GM21825 (cell line): ENCODE results near the gene SRP9.
A peak's percentile ranks its signal among the peaks of the same experiment; 100 is the strongest.
"Not testable (repeated sequence)": the region's sequence is repeated elsewhere in the genome, so short reads cannot be mapped to it uniquely, and the experiment has no call there.

Experiments used
- ATAC-seq: cut with Tn5 transposase; IDR thresholded peaks from one replicate; pipeline ENCODE4 v1.9.1; 2021; ENCODE audit warnings: mild to moderate bottlenecking, moderate library complexity; ENCODE audit not compliant: unreplicated experiment

SRP9 gene

DNA sequence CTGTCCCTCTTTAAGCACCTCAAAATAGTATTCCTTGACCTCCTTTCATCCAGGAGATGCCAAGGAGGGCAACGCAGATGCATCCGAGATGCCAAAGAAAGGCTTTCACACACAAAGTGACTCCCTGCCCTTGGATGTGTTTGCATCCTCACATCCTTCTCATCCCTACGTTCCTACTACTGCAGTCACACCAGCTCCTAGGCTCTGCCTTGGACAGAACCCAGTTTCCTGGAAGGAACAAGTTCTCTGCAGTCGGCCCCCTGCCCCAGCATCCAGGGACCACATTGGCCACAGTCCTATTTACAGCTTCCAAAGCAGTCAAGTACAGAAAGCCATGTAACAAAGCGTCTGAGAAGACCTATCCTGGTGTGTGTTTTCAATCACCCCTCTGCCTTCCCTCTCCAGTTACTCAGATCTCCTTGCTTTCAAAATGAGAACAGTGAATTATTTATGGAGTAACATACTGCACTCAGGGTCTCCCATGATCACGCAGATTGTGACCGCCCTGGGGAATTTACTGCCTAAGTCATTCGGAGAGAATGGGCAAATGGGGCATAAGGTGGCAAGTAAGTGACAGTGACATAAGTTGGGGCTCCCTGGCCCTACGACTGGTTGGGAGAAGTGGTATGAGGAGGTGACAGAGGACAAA is 21.8 kb upstream of the SRP9 start:
- ATAC-seq = no peak

GRCh38 chr1:225757927-225758656 is 19.5 kb upstream of the SRP9 start:
- no peak for ATAC-seq

- not testable (repeated sequence) for ATAC-seq
Measured at GRCh38 chr1:225759972-225760371, 17.7 kb upstream of the SRP9 start.

- ATAC-seq = no peak
Measured at GRCh38 chr1:225760531-225760930, 17.1 kb upstream of the SRP9 start.

DNA sequence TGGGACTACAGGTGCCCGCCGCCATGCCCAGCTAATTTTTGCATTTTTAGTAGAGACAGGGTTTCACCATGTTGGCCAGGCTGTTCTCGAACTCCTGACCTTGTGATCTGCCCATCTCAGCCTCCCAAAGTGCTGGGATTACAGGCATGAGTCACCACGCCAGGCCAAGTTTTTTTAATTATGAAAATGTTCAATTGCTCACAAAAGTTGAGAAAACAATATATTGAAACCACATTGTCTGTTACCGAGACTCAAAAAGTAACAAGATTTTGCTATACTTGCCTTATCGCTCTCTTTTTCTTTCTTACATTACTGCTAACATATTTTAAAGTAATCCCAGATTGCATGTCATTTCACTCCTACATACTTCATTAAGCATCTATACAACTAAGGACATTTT is 16.2 kb upstream of the SRP9 start:
- not testable (repeated sequence) for ATAC-seq

DNA sequence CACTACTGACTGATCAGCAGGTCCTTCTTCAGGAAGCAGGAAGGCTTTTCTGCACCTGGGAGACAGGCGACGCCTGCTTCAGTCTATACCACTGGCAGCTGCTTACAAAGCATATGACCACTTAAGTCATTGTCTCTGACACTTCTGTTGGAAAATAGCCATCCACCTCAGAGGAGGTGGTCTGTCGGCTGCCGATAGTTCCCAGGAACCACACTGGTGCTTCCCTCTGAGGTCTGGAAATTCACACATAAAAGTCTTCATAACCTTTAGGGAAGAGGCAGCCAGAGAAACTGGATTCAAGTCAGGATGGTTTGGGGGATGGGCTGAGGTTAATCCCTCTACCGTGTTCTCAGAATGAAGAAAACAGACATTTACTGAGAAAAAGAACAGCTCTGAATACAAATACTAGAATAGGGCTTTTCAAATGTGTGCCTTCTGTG is 15.6 kb upstream of the SRP9 start:
- ATAC-seq = no peak

DNA sequence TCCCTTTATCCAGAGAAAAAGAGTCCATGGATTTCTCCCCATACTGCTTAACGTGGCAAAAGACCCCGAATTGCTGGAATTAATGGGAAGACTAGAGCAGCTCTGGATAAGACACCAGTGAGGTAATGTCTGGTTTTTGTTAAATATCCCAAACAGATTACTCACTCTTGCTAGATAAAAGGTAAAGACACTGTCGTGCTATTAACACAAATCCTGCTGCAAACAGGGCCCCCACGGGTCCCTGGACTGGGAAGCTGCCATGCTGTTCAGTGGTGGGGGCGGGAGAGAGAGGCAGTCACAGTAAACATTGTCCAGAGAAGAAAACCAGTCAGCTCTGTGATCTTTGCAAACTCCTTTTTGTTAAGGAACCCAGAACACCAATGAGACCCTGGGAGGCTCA is 15.2 kb upstream of the SRP9 start:
- no peak for ATAC-seq

DNA sequence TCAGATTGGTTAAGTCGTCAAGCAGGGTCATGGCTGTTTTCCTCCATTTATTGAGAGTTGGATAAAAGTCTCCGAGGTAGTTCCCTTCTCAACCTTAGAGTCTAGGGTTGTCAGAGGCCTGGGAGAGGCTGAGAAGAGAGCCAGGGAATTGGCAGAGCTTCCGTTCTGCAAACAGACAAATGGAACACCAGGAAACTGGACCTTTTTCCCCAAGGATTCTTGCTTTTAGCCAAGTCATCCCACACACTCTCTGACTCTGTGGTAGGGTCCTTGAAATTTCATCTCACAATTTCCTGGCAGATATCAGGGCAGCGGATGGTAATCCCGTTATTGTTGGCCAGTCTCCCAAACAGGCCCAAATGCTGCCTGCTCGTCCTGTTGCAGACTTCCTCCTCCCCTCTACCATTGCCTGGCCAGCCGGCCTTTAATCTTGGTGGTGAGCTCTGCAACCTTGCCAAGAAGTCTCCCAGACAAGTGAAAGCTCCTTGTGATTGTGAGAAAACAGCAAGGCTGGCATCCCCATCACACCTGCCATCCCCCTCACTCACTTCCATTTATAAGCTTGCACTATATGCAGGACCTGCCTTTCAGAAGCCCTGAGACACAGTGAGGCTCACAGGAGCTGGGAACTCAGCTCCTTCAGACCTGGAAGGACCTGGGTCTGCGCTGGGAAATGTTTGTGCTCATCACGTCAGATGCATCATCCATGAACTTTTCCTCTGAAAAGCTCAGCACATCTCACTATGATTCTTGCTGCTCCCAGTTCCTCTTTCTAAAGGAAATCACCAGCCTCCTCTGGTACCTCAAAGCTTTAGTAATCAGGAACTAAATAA is 13.7 kb upstream of the SRP9 start:
- no peak for ATAC-seq

DNA sequence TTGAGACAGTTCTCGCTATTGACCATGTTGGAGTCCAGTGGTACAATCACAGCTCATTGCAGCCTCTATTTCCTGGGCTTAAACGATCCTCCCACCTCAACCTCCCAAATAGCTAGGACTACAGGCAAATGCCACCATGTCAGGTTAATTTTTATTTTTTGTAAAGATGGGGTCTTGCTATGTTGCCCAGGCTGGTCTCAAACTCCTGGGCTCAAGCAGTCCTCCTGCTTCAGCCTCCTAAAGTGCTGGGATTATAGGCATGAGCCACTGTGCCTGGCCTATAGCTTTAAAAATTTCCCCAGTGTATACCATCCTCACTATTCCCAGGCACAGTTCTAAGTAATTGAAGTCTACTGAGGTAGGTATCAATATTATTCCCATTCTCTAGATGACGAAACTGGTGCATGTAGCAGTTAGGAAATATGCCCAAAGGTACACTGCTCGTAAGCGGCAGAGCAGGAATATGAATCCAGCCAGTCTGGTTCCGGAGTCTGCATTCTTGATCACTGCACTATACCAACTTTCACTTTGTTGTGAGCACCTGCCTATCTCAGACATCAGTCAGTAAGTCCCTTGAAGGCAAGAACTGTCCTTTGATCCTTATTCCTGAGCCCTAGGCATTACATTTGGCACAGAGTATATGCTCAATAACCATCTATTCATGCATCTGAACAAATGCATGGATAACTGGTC is 11.5 kb upstream of the SRP9 start:
- no peak for ATAC-seq

- no peak for ATAC-seq
Measured at GRCh38 chr1:225766967-225767633, 10.5 kb upstream of the SRP9 start.

DNA sequence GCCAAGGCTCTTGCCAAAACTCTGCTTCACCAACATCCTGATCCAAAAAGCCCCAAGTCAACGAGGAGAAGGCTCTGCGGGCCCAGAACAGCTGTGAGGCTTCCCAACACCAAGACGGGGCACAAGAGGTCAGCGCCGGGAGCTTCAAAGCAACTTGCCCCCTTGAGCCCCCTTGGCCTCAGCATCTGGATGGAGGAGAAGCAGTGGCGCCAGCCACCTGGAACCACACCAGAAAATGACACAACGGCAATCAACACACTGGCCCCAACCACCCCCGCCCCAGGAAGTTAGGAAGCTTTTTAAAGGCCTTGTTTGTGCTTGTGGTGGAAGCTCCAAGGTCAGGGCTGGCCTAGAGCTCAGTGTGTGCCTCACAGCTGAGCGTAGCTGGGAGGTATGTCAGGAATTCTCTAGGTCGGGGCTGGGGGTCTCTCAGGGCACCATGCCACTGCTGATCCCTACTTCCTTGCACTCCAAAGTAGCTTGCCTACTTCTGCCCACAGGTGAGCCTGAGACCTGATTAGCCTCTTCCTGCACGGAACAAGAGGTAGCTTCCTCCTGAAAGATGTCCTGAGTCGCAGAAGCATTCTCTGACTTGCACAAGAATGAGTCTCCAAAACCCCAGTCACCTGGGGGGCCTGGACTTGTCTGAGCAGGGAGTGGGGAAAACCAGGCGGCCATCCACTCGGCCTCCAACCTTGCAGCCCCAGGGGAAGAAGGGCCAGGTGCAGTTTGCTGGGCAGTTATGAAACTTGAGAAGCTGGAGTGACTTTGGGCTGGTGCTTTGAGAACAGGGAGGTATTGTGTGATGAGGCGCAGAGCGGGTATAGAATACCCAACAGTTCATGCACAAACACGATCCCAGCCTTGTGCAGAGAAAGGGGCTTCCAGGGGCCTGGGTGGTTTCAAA is 9.7 kb upstream of the SRP9 start:
- ATAC-seq = no peak

DNA sequence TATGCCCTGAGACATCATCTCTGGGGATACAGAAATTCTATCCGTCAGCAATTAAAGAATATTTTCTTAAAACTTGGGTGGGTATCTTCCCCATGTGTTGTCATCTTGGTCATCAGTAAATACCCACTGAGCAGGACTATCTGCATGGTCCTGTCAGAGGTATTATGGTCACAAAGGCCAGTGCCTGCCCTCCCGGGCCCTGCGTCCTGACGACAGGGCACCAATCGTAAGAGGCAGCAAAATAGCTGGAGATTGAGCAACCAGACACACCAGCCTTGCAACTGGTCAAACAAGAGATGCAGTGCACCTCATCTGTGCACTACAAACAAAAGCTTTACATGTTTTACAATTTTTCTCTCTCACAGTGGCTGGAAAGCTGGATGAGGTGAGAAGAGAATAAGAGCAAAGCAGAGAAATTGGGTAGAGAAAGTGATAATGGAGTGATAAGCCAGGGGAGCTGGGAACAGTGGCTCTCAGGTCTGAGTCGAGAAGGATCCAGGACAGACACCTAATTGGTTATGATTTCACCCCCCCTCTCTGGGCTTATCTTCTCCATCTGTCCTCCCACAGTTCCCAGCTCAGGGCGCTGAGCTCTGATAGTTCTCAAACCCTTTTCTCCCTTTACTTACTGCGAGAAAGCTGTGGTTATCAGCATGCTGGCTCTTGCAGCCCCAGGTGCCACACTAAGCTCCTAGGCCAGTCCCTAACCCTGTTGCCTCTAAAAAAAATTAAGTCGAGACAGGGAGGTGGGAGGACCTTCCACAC is 8.8 kb upstream of the SRP9 start:
- no peak for ATAC-seq

- ATAC-seq = no peak
Measured at GRCh38 chr1:225769687-225770086, 7.9 kb upstream of the SRP9 start.

- no peak for ATAC-seq
Measured at GRCh38 chr1:225770561-225771248, 6.9 kb upstream of the SRP9 start.

DNA sequence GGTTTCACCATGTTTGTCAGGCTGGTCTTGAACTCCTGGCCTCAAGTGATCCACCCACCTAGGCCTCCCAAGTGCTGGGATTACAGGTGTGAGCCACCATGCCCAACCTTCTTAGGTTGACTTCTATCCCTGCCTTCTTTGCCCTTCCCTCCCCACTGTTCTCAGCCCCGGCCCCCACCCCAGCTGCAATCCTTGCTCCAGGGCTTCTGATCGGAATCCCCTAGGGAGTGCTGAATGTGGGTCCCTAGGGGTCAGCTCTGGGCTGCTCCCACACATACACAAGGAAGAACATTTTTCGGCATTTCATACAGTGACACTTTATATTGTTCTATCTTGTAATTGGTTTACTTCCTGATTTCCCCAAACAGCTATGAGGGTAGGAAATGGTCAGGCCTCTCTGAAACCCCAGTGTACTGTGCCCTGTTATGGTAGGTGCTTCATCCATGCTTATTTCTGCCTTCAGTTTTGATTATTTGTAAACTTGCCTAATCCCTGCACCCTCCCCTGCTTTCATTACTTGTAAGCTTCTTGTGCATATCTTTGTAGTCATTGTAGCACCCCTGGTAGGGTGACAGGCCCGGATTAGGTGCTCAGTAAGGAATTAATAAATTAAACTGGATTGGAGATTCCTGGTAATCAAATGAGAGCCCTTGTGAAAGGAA is 5.8 kb upstream of the SRP9 start:
- no peak for ATAC-seq

DNA sequence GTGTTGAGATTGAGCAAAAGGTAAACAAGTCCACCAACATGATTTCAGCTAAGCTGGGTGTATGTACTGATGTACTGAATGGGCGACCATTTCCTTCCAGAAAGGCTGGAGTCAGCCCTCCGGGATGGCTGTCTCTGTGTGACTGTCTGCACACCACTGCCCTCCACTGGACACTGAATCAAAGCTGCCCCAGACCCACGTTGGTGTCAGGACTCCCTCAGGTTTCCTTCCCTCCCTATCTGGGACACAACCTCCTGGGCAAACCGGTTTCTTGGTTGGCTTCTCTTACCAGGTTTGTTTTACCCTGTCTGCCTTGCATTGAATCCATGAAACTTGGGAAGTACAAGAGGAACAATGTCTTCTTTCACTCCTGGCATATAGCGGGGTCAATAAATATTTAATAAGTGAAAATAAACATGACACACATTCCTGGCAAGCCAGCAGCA is 5.3 kb upstream of the SRP9 start:
- peak; percentile 64 for ATAC-seq

- no peak for ATAC-seq
Measured at GRCh38 chr1:225772848-225773247, 4.8 kb upstream of the SRP9 start.
